Right renal pelvis (tissue), 4 donors: ENCODE results near the gene ATP10A. TPM values are rescaled to one million over a fixed set of nuclear protein-coding genes. Genes with fewer than 3 reads are reported as not detected.

Source experiments
- DNase-seq, 4 donors: peaks; one replicate each; pipeline ENCODE4 v3.0.0-alpha.2; 2013; ENCODE audit warnings: low read depth in 4 of 4, low spot score in 3 of 4, missing footprints in 1 of 4
- polyA plus RNA-seq, 4 donors: library from polyadenylated mRNA; unstranded; fragments of 120-200 nt; gene quantifications; one replicate each; pipeline ENCODE4 v1.2.1, GENCODE V29; 2013; ENCODE audit not compliant: insufficient read length in 4 of 4

The ATP10A gene
- polyA plus RNA-seq, 4 donors, result 2.6 to 4.9 (median 3.2) TPM

- no peak for DNase-seq
Measured at GRCh38 chr15:25710184-25710583, 152.9 kb downstream of the ATP10A start.

- no peak for DNase-seq
Measured at GRCh38 chr15:25709437-25710159, 153.5 kb downstream of the ATP10A start.

GRCh38 chr15:25708391-25708790 lies 154.7 kb downstream of the ATP10A start:
- no peak for DNase-seq

- no peak for DNase-seq
Measured at GRCh38 chr15:25707656-25708365, 155.3 kb downstream of the ATP10A start.

- DNase-seq, result no peak
Measured at GRCh38 chr15:25706176-25706955, 156.8 kb downstream of the ATP10A start.

GRCh38 chr15:25705433-25706115 lies 157.6 kb downstream of the ATP10A start:
- peak in 2 of 4 donors; percentile 34 to 40 for DNase-seq

GRCh38 chr15:25703726-25704125 lies 159.4 kb downstream of the ATP10A start:
- no peak for DNase-seq

GRCh38 chr15:25701721-25702465 lies 161.2 kb downstream of the ATP10A start:
- no peak for DNase-seq

GRCh38 chr15:25700916-25701315 lies 162.2 kb downstream of the ATP10A start:
- no peak for DNase-seq

- DNase-seq, result no peak
Measured at GRCh38 chr15:25697586-25697985, 165.5 kb downstream of the ATP10A start.

GRCh38 chr15:25695875-25696760 lies 167.0 kb downstream of the ATP10A start:
- no peak for DNase-seq

- DNase-seq, result no peak
Measured at GRCh38 chr15:25694823-25695312, 168.3 kb downstream of the ATP10A start.

- DNase-seq, result no peak
Measured at GRCh38 chr15:25694239-25694584, 168.9 kb downstream of the ATP10A start.

- no peak for DNase-seq
Measured at GRCh38 chr15:25693321-25694238, 169.5 kb downstream of the ATP10A start.

- no peak for DNase-seq
Measured at GRCh38 chr15:25691544-25692430, 171.3 kb downstream of the ATP10A start.

GRCh38 chr15:25690673-25691543 lies 172.2 kb downstream of the ATP10A start:
- DNase-seq, result no peak
